HCT116 (cell line): ENCODE data around the gene AGAP2. TPM values are rescaled to one million over a fixed set of nuclear protein-coding genes. Genes with fewer than 3 reads are reported as not detected.
"Not testable (repeated sequence)": the region's sequence is repeated elsewhere in the genome, so short reads cannot be mapped to it uniquely, and the experiment has no call there.

Source experiments
- ATAC-seq: fragments of 200-7000 bp; cut with Tn5 transposase; 2 replicates; pipeline ENCODE4 v1.9.1; 2020; ENCODE audit warnings: mild to moderate bottlenecking, moderate library complexity
- BruUV-seq: library from RNA; stranded (reverse); fragments of 400-500 nt; replicated peaks from 2 replicates; lab custom pipeline; 2021; lab: Mats Ljungman, UMichigan
- CTCF ChIA-PET: fragments of 300-600 bp; sonication (Branson Sonifier 250); formaldehyde crosslinking; loops from one replicate; lab custom pipeline; 2021; ENCODE audit warnings: antibody characterized with exemption; lab: Charles Lee
- POLR2A ChIA-PET: fragments of 300-600, 350-600 bp; sonication (Branson Sonifier 250); formaldehyde crosslinking; loops from one replicate; lab custom pipeline; 2021; ENCODE audit warnings: antibody characterized with exemption; lab: Charles Lee
- RAD21 ChIA-PET, 2 experiments: fragments of 300-600 bp; sonication (Branson Sonifier 250); formaldehyde crosslinking; loops; one replicate each; lab custom pipeline; 2023; ENCODE audit warnings: low total read pairs in 2 of 2; ENCODE audit not compliant: uncharacterized antibody in 2 of 2, unreplicated experiment in 2 of 2, low non-redundant PET in 1 of 2; lab: Charles Lee
- DNase-seq: peaks from one replicate; pipeline ENCODE4 v3.0.0-alpha.2; 2010; ENCODE audit warnings: low read depth, low spot score
- H2AFZ ChIP-seq: fragments of 200-600 bp; shearing (Covaris generic), sonication (generic); 2 replicates; pipeline ENCODE4 v1.6.1; 2017; ENCODE audit warnings: low read depth, mixed run types, mixed read lengths, antibody characterized with exemption, low read length; ENCODE audit not compliant: poor library complexity, severe bottlenecking
- H3K27ac ChIP-seq: 2 replicates; pipeline ENCODE4 v1.5.1; 2012; ENCODE audit warnings: low read depth, low read length
- H3K27me3 ChIP-seq: fragments of 200-600 bp; sonication (generic); 2 replicates; pipeline ENCODE4 v1.6.1; 2016; ENCODE audit warnings: mixed run types, low read length, mixed read lengths; ENCODE audit not compliant: insufficient read depth
- H3K36me3 ChIP-seq, 2 experiments: fragments of 200-500 bp in 1 of 2; fragments of 200-600 bp in 1 of 2; sonication (Bioruptor generic) in 1 of 2; sonication (generic) in 1 of 2; 2 replicates each; pipeline versions ENCODE4 v1.5.1 to v1.6.1; 2014 to 2016; ENCODE audit warnings: low read length in 2 of 2, inconsistent platforms in 1 of 2, mixed read lengths in 1 of 2, mixed run types in 1 of 2; ENCODE audit not compliant: insufficient read depth in 2 of 2, control insufficient read depth in 1 of 2
- H3K4me1 ChIP-seq, 2 experiments: fragments of 200-600 bp in 1 of 2; sonication (generic) in 1 of 2; 2 replicates each; pipeline versions ENCODE4 v1.5.1 to v1.6.1; 2012 to 2017; ENCODE audit warnings: low read length in 2 of 2, inconsistent platforms in 1 of 2, mild to moderate bottlenecking in 1 of 2, mixed read lengths in 1 of 2, mixed run types in 1 of 2, moderate library complexity in 1 of 2; ENCODE audit not compliant: insufficient read depth in 2 of 2, control insufficient read depth in 1 of 2
- H3K4me2 ChIP-seq: fragments of 200-600 bp; sonication (generic); 2 replicates; pipeline ENCODE4 v1.6.1; 2017; ENCODE audit warnings: mixed run types, low read length, mixed read lengths
- H3K4me3 ChIP-seq, 2 experiments: fragments of 200-600 bp in 1 of 2; sonication (generic) in 1 of 2; replicated peaks in 1 of 2; 2 replicates each; pipeline ENCODE4 v1.5.1; 2011 to 2016; ENCODE audit warnings: low read length in 2 of 2, control low read depth in 1 of 2, low read depth in 1 of 2, mild to moderate bottlenecking in 1 of 2, mixed read lengths in 1 of 2, mixed run types in 1 of 2
- H3K79me2 ChIP-seq: fragments of 200-600 bp; sonication (generic); 2 replicates; pipeline ENCODE4 v1.6.1; 2017; ENCODE audit warnings: mild to moderate bottlenecking, mixed run types, low read length, moderate library complexity, mixed read lengths; ENCODE audit not compliant: insufficient read depth
- H3K9ac ChIP-seq: fragments of 200-600 bp; sonication (generic); 2 replicates; pipeline ENCODE4 v1.6.1; 2016; ENCODE audit warnings: low read length, mixed read lengths
- H3K9me2 ChIP-seq: fragments of 200-600 bp; sonication (generic), shearing (Covaris generic); 2 replicates; pipeline ENCODE4 v1.6.1; 2017; ENCODE audit warnings: mixed run types, mild to moderate bottlenecking, moderate library complexity; ENCODE audit not compliant: insufficient read depth
- H3K9me3 ChIP-seq, 2 experiments: fragments of 200-500 bp in 1 of 2; fragments of 200-600 bp in 1 of 2; sonication (Bioruptor generic) in 1 of 2; sonication (generic) in 1 of 2; 2 replicates each; pipeline ENCODE4 v1.6.1; 2014 to 2017; ENCODE audit warnings: low read length in 2 of 2, mixed read lengths in 2 of 2, inconsistent platforms in 1 of 2, low read depth in 1 of 2, mild to moderate bottlenecking in 1 of 2, mixed run types in 1 of 2, moderate library complexity in 1 of 2; ENCODE audit not compliant: control insufficient read depth in 1 of 2, insufficient read depth in 1 of 2
- H4K20me1 ChIP-seq: fragments of 200-600 bp; sonication (generic), shearing (Covaris generic); 2 replicates; pipeline ENCODE4 v1.6.1; 2017; ENCODE audit warnings: mixed run types, mild to moderate bottlenecking, moderate library complexity; ENCODE audit not compliant: insufficient read depth
- CBX3 ChIP-seq: IDR thresholded peaks from 2 replicates; pipeline ENCODE4 v1.6.1; 2012; ENCODE audit warnings: low read depth
- CTCF ChIP-seq, 3 experiments: fragments of 200-600 bp in 1 of 3; sonication (generic) in 1 of 3; IDR thresholded peaks in 2 of 3; conservative IDR thresholded peaks in 1 of 3; 2 replicates each; pipeline ENCODE4 v1.5.1; 2012 to 2017; ENCODE audit warnings: low read depth in 2 of 3, low read length in 2 of 3, antibody characterized with exemption in 1 of 3, borderline replicate concordance in 1 of 3, control low read depth in 1 of 3, mild to moderate bottlenecking in 1 of 3, mixed read lengths in 1 of 3, mixed run types in 1 of 3, moderate library complexity in 1 of 3; ENCODE audit not compliant: insufficient read depth in 1 of 3
- EGR1 ChIP-seq: IDR thresholded peaks from 2 replicates; pipeline ENCODE4 v1.6.1; 2012; ENCODE audit warnings: low read depth
- JUND ChIP-seq: IDR thresholded peaks from 2 replicates; pipeline ENCODE4 v1.6.1; 2012
- intact Hi-C: fragments of 100-400 bp; cut with micrococcal nuclease; formaldehyde crosslinking; loops from 2 replicates; pipeline ENCODE4 v1.10.0; 2022
- total RNA-seq: library from RNA; stranded (reverse); gene quantifications from one replicate; pipeline ENCODE4 v1.2.1, GENCODE V29; 2021; ENCODE audit not compliant: unreplicated experiment

AGAP2 gene
- total RNA-seq, 1 experiment from 2014 or later = 15.8 TPM

GRCh38 chr12:57775044-57775443, 36.5 kb upstream of the AGAP2 start (continued):
- TF ChIP-seq CTCF (IDR thresholded peaks at IDR 0.05 in 2 of 3, conservative IDR thresholded peaks at IDR 0.05 in 1 of 3; ENCODE audit: borderline replicate concordance in 1 of 3, insufficient read depth in 1 of 3, low read depth in 2 of 3, low read length in 2 of 3) (no peak), JUND (no peak), CBX3 (no peak), EGR1 (no peak)

- H4K20me1 ChIP-seq, ATAC-seq, DNase-seq, POLR2A ChIA-PET, intact Hi-C loops, BruUV-seq, H3K27me3 ChIP-seq, H3K9me3 ChIP-seq, H3K4me2 ChIP-seq, H3K9me2 ChIP-seq, H3K4me3 ChIP-seq, RAD21 ChIA-PET, H2AFZ ChIP-seq, H3K27ac ChIP-seq, H3K9ac ChIP-seq: not testable (repeated sequence)
- peaks cover 25% of the 10 kb centered on the region for H3K79me2 ChIP-seq
- CTCF ChIA-PET = interaction anchor here (1.2 kb wide), 1 partner anchor 28 kb away, joined by 3 read pairs; no protein-coding TSS in a partner anchor
- H3K36me3 ChIP-seq = peaks cover 2 to 12% of the 10 kb centered on the region in 2 experiments; a peak in 2 of 4 replicates
- H3K4me1 ChIP-seq = peaks cover 5 to 17% of the 10 kb centered on the region in 2 experiments; a peak in 3 of 4 replicates
Observed at GRCh38 chr12:57774634-57775033, 36.1 kb upstream of the AGAP2 start.
